Measurements from ENCODE around the gene CARD19. TPM values are rescaled to one million over a fixed set of nuclear protein-coding genes. Genes with fewer than 3 reads are reported as not detected.

The CARD19 gene
- total and polyA plus RNA-seq, 2 of the 8 experiments (the other 6 are each of a cell fraction or from before 2014, with no cell fraction given) = 21.2 to 112 TPM

DNA sequence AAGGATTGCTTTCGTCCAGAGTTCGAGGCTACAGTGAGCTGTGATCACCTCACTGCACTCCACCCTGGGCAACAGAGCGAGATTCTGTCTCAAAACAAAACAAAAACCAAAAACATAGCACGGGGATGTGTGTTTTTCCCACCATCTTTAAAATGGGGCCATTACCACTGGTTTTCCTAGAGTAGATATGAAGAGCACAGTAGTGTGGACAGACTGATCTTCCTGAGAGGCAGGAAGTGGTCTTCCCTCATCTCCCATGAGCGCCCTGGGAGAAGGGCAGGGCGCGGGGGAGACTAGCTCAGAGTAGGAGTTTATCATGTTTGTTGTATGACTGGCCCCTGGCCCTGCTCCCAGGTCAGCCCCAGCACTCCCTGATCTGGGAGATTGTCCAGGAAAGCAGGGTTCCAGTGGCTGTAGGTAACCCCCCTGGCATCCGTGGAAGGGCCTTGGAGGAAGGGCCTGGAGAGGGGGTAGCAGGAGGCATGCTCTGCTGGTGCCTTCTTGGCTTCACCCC is 35.2 kb upstream of the CARD19 start:
- Histone ChIP-seq H4K20me1 (replicated peaks in 1 of 2; ENCODE audit: control insufficient read depth in 1 of 2, insufficient read depth in 2 of 2, low read length in 2 of 2) (no peaks in the 10 kb centered on the region), H3K18ac (ENCODE audit: extremely low read depth, low read length) (no peak overlapping the region; the same call in 1 of the 2 replicates), H2BK15ac (ENCODE audit: low read length) (peak overlapping the region; percentile 72; the same call in 1 of the 2 replicates), H2AK5ac (ENCODE audit: low read depth, low read length) (peak overlapping the region; percentile 39; the same call in 1 of the 2 replicates), H3K36me3 (ENCODE audit: control insufficient read depth in 2 of 4, insufficient read depth in 4 of 4, low read length in 3 of 4) (no peaks in the 10 kb centered on the region), H3K27me3 (replicated peaks in 1 of 4; ENCODE audit: control insufficient read depth in 3 of 4, extremely low read depth in 1 of 4, insufficient read depth in 3 of 4, low read length in 3 of 4) (peaks cover 0 to 16% (median 7%) of the 10 kb centered on the region in 4 experiments; a peak in 5 of 7 replicates), H3K4me3 (ENCODE audit: extremely low read depth in 1 of 4, insufficient read depth in 2 of 4, low read depth in 3 of 4, low read length in 4 of 4) (no peak overlapping the region), H3K4me2 (ENCODE audit: insufficient read depth in 1 of 2, low read depth in 2 of 2, low read length in 2 of 2) (no peak overlapping the region), H3K79me1 (ENCODE audit: low read depth, low read length) (peaks cover 2% of the 10 kb centered on the region; the same call in 1 of the 2 replicates), H3K27ac (ENCODE audit: low read depth, low read length) (no peak overlapping the region), H2BK20ac (ENCODE audit: low read length) (no peak overlapping the region), H3K4me1 (replicated peaks in 1 of 4; ENCODE audit: control insufficient read depth in 3 of 4, insufficient read depth in 4 of 4, low read length in 3 of 4) (peaks cover 0 to 31% (median 20%) of the 10 kb centered on the region in 4 experiments; a peak in 6 of 7 replicates), H2BK12ac (ENCODE audit: low read depth, low read length) (0 out of 2 replicates have a peak overlapping the region, but pooled peaks have one; percentile 27), H3K14ac (ENCODE audit: insufficient read length) (no peak overlapping the region), H3K79me2 (ENCODE audit: control insufficient read depth in 1 of 2, insufficient read depth in 2 of 2, low read length in 2 of 2) (no peaks in the 10 kb centered on the region), H3K23me2 (ENCODE audit: low read depth, low read length) (peaks cover 3% of the 10 kb centered on the region; the same call in 1 of the 2 replicates), H4K8ac (ENCODE audit: extremely low read depth, insufficient read depth, low read length) (no peak overlapping the region), H4K5ac (ENCODE audit: insufficient read length, low read depth, low read length) (no peak overlapping the region), H3K23ac (ENCODE audit: insufficient read length) (no peak overlapping the region), H3K56ac (replicated peaks; ENCODE audit: insufficient read length, low read depth, low read length) (no peak overlapping the region), H2BK120ac (replicated peaks; ENCODE audit: low read depth, low read length) (no peak overlapping the region), H3K9me3 (ENCODE audit: insufficient read depth in 2 of 2, low read depth in 1 of 2, low read length in 1 of 2) (no peaks in the 10 kb centered on the region), H2BK5ac (ENCODE audit: low read depth, low read length) (no peak overlapping the region), H3K9ac (replicated peaks in 1 of 4; ENCODE audit: extremely low read depth in 1 of 4, low read depth in 3 of 4, low read length in 3 of 4) (no peak overlapping the region), H2AFZ (ENCODE audit: low read length) (no peak overlapping the region), H4K91ac (replicated peaks; ENCODE audit: insufficient read length, low read length) (no peak overlapping the region), H3K4ac (replicated peaks; ENCODE audit: insufficient read length, low read depth, low read length) (no peak overlapping the region)
- ChIA-PET CTCF (ENCODE audit: partially characterized antibody) (interaction anchor here (0.8 to 2.1 kb wide), 7 partner anchors 10 to 107 kb away, joined by 3 to 9 read pairs (median 4); no protein-coding TSS in a partner anchor), POLR2A (ENCODE audit: partially characterized antibody) (interaction anchor here (0.6 to 1.2 kb wide), 2 partner anchors 36 to 38 kb away, joined by 3 to 4 read pairs; no protein-coding TSS in a partner anchor)
- no peak for DNase-seq (ENCODE audit: low read depth in 1 of 2, low spot score in 2 of 2)
- 89% methylated on average over 8 of the region's 8 CpGs; no CpG with 5 or more reads in 1 of the 2 experiments for WGBS, 2 experiments (ENCODE audit: extremely low coverage in 1 of 2, insufficient coverage in 1 of 2, insufficient read length in 1 of 2, insufficient replicate concordance in 2 of 2, low coverage in 1 of 2, low lambda C conversion rate in 2 of 2, missing lambda C conversion rate in 1 of 2)
- FAIRE-seq = no peak
- no peak for TF ChIP-seq EGR1 (IDR thresholded peaks at IDR 0.05; ENCODE audit: borderline replicate concordance, low read depth, low read length)
- TF ChIP-seq SP4 (IDR thresholded peaks at IDR 0.05; ENCODE audit: low read length) = no peak
- no peak for TF ChIP-seq CHD2 (IDR thresholded peaks at IDR 0.05; ENCODE audit: low read length)
- TF ChIP-seq, protein P1, sequence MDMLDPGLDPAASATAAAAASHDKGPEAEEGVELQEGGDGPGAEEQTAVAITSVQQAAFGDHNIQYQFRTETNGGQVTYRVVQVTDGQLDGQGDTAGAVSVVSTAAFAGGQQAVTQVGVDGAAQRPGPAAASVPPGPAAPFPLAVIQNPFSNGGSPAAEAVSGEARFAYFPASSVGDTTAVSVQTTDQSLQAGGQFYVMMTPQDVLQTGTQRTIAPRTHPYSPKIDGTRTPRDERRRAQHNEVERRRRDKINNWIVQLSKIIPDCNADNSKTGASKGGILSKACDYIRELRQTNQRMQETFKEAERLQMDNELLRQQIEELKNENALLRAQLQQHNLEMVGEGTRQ (IDR thresholded peaks at IDR 0.05; ENCODE audit: low read length) = no peak
- TF ChIP-seq TAF1 (IDR thresholded peaks at IDR 0.05; ENCODE audit: low read depth, low read length) = no peak
- no peak for TF ChIP-seq SIX5 (IDR thresholded peaks at IDR 0.05; ENCODE audit: low read depth, low read length)
- no peak for TF ChIP-seq MAFK (IDR thresholded peaks at IDR 0.05; ENCODE audit: low read depth, low read length)
- TF ChIP-seq SAP30 (IDR thresholded peaks at IDR 0.05; ENCODE audit: insufficient read depth, insufficient replicate concordance, low read length) = no peak
- no peak for TF ChIP-seq YY1 (IDR thresholded peaks at IDR 0.05; ENCODE audit: low read depth, low read length)
- TF ChIP-seq FOSL1 (IDR thresholded peaks at IDR 0.05; ENCODE audit: insufficient read depth, low read depth, low read length) = no peak
- no peak for TF ChIP-seq HDAC6 (IDR thresholded peaks at IDR 0.05; ENCODE audit: low read depth, low read length)

All from H1 (cell line).